DMS79 treated with DMSO at 0.1 percent for 48 hours (cell line): ENCODE data around the gene SLC39A1.

Experiments used
- DNase-seq: peaks from one replicate; lab custom pipeline; 2025; lab: John Stamatoyannopoulos, UW

SLC39A1 gene

GRCh38 chr1:153951801-153952200, 11.5 kb downstream of the SLC39A1 start:
- no peak for DNase-seq

- DNase-seq = no peak
Measured at GRCh38 chr1:153951183-153951582, 12.2 kb downstream of the SLC39A1 start.

GRCh38 chr1:153946622-153947241, 16.6 kb downstream of the SLC39A1 start, which contains the start of gene DENND4B:
Gene DENND4B, minus strand, starts transcription at chr1:153946718. Its CDS starts 2,344 bp downstream, at chr1:153944374.
- DNase-seq = peak; percentile 28

GRCh38 chr1:153945795-153946621, 17.3 kb downstream of the SLC39A1 start:
- peak; percentile 31 for DNase-seq

GRCh38 chr1:153945131-153945794, 18.1 kb downstream of the SLC39A1 start:
- DNase-seq = no peak

GRCh38 chr1:153944827-153945117, 18.6 kb downstream of the SLC39A1 start:
- no peak for DNase-seq

GRCh38 chr1:153944005-153944826, 19.1 kb downstream of the SLC39A1 start:
- DNase-seq = no peak

- no peak for DNase-seq
Measured at GRCh38 chr1:153942766-153943549, 20.4 kb downstream of the SLC39A1 start.

GRCh38 chr1:153941826-153942725, 21.3 kb downstream of the SLC39A1 start:
- DNase-seq = no peak

GRCh38 chr1:153940756-153941155, 22.6 kb downstream of the SLC39A1 start:
- no peak for DNase-seq

GRCh38 chr1:153939476-153939875, 23.9 kb downstream of the SLC39A1 start:
- no peak for DNase-seq

GRCh38 chr1:153938996-153939395, 24.3 kb downstream of the SLC39A1 start:
- DNase-seq = no peak

GRCh38 chr1:153937331-153937730, 26.0 kb downstream of the SLC39A1 start:
- no peak for DNase-seq

GRCh38 chr1:153936011-153936802, 27.1 kb downstream of the SLC39A1 start:
- DNase-seq = no peak

- DNase-seq = no peak
Measured at GRCh38 chr1:153934746-153935145, 28.6 kb downstream of the SLC39A1 start.

GRCh38 chr1:153933955-153934354, 29.4 kb downstream of the SLC39A1 start:
- no peak for DNase-seq

- DNase-seq = no peak
Measured at GRCh38 chr1:153933430-153933829, 29.9 kb downstream of the SLC39A1 start.

GRCh38 chr1:153932156-153933131, 30.9 kb downstream of the SLC39A1 start:
- DNase-seq = no peak
